ENCODE data around the gene NUB1. TPM values are rescaled to one million over a fixed set of nuclear protein-coding genes. Genes with fewer than 3 reads are reported as not detected.
A peak's percentile ranks its signal among the peaks of the same experiment; 100 is the strongest.

Gene NUB1
- total RNA-seq, 1 donor from 2014 or later: 36.5 TPM

- DNase-seq (no peak), ATAC-seq (peak; percentile 25)
- intact Hi-C loops (cut with micrococcal nuclease): no loop called here
These were observed 68.2 kb downstream of the NUB1 start, which contains the start of gene WDR86 for GRCh38 chr7:151409667-151410404. Gene WDR86 (minus strand): TSS chr7:151410038. CDS start chr7:151409589, 449 bp downstream.

GRCh38 chr7:151410405-151411390 is 69.1 kb downstream of the NUB1 start:
- ATAC-seq: peak; percentile 51
- DNase-seq: no peak
- intact Hi-C loops (cut with micrococcal nuclease): no loop called here

DNA sequence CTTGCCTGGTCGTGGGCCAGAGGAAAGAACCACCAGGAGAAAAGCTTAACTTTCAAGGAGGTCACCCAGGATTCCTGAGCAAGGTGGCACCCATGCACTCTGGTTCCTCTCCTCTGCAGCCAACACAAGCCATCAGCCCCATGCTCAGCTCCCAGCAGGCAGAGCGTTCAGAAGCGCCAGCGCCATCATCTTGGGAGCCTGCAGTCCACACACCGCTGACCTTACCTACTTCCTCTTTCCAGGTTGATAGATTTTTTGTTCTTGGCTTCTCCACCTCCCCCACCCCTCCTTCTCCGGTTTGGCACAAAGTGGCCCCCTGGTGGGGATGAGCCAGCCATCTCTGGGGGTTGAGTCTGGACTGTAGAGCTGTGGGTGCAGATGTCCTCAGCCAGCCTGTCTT is 69.9 kb downstream of the NUB1 start:
- intact Hi-C loops (cut with micrococcal nuclease): no loop called here
- DNase-seq (no peak), ATAC-seq (no peak)

GRCh38 chr7:151412318-151412717 is 70.7 kb downstream of the NUB1 start:
- DNase-seq: no peak

GRCh38 chr7:151413241-151413640 is 71.6 kb downstream of the NUB1 start:
- intact Hi-C loops (cut with micrococcal nuclease): no loop called here

More at GRCh38 chr7:151412318-151412717, 70.7 kb downstream of the NUB1 start:
- no peak for ATAC-seq
- intact Hi-C loops (cut with micrococcal nuclease): no loop called here

GRCh38 chr7:151415375-151416105 is 73.9 kb downstream of the NUB1 start:
- intact Hi-C loops (cut with micrococcal nuclease): no loop called here
- ATAC-seq (no peak), DNase-seq (no peak)

More at GRCh38 chr7:151413241-151413640, 71.6 kb downstream of the NUB1 start:
- no peak for DNase-seq
- no peak for ATAC-seq

DNA sequence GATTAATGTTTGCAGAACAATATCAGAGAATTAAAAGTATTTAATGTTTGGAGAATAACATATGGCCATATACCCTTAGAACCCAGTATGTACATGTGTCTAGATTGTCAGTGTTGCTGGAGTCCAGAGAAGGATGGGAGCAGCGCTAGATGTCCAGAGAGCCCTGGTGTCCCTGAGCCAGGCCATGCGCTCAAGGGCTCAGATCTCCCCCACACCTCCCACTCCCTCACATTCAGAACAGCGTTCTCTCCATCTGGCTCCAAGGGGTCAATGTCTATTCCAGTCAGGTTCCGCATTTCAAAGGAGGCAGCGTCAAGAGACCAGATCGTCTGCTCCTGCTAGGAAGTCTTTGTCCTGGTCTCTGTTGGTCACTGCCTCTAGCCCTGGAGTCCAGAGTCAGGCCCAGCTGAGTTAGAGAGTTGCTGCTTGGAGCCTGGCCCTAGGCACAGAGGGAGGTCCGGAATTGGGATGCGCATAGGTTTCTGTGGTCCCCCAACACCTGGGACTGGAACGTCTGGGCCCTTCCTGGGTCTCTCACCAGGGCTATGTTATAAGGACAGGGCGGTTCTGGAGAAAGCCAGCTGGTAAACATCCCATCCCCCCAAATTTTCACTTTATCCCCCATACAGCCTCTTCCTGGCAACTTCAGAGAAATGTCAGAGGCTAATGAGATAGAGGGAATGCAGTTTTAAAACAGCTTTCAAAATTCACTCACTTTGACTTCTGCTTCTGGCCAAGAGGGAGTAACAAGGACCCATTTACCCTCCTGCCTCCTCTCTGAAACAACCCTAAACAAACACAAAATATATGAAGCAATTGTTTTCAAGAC is 74.7 kb downstream of the NUB1 start:
- intact Hi-C loops (cut with micrococcal nuclease): no loop called here
- no peak for ATAC-seq

GRCh38 chr7:151416941-151417315 is 75.3 kb downstream of the NUB1 start:
- DNase-seq: no peak
- ATAC-seq: peak; percentile 30

More for the DNA sequence above, 74.7 kb downstream of the NUB1 start:
- DNase-seq: no peak

GRCh38 chr7:151420144-151420543 is 78.5 kb downstream of the NUB1 start:
- no peak for ATAC-seq
- intact Hi-C loops (cut with micrococcal nuclease): no loop called here

More at GRCh38 chr7:151416941-151417315, 75.3 kb downstream of the NUB1 start:
- intact Hi-C loops (cut with micrococcal nuclease): no loop called here

GRCh38 chr7:151422212-151422611 is 80.6 kb downstream of the NUB1 start:
- ATAC-seq (no peak), DNase-seq (no peak)
- intact Hi-C loops (cut with micrococcal nuclease): no loop called here

More at GRCh38 chr7:151420144-151420543, 78.5 kb downstream of the NUB1 start:
- no peak for DNase-seq

- no peak for ATAC-seq
- intact Hi-C loops (cut with micrococcal nuclease): no loop called here
These were observed 81.6 kb downstream of the NUB1 start for GRCh38 chr7:151423226-151423625.

GRCh38 chr7:151423936-151424335 is 82.3 kb downstream of the NUB1 start:
- DNase-seq (no peak), ATAC-seq (no peak)
- intact Hi-C loops (cut with micrococcal nuclease): no loop called here

More at GRCh38 chr7:151423226-151423625, 81.6 kb downstream of the NUB1 start:
- no peak for DNase-seq

DNA sequence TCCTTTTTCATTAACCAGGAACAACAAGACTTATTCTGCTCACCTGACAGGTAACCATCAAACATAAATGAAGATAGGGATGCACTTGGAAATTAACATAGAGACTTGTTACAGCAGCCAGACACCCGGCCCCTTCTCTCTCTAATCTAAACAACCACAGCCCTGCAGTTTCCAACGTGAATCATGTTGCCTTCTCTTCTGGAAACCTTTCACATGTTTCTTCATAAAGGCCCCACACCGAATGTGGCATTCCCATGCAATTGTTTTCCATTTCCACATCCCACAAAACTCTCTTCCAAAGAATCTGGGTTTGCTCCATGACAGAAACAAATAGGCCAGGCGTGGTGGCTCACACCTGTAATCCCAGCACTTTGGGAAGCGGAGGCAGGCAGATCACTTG is 83.2 kb downstream of the NUB1 start:
- intact Hi-C loops (cut with micrococcal nuclease): no loop called here
- DNase-seq (no peak), ATAC-seq (no peak)

- peak; percentile 77 for ATAC-seq
- intact Hi-C loops (cut with micrococcal nuclease): no loop called here
- no peak for DNase-seq
These were observed 84.2 kb downstream of the NUB1 start for GRCh38 chr7:151425670-151426440.

GRCh38 chr7:151426441-151426903 is 84.9 kb downstream of the NUB1 start:
- ATAC-seq: peak; percentile 71
- peak; percentile 79 for DNase-seq
- intact Hi-C loops (cut with micrococcal nuclease): no loop called here

DNA sequence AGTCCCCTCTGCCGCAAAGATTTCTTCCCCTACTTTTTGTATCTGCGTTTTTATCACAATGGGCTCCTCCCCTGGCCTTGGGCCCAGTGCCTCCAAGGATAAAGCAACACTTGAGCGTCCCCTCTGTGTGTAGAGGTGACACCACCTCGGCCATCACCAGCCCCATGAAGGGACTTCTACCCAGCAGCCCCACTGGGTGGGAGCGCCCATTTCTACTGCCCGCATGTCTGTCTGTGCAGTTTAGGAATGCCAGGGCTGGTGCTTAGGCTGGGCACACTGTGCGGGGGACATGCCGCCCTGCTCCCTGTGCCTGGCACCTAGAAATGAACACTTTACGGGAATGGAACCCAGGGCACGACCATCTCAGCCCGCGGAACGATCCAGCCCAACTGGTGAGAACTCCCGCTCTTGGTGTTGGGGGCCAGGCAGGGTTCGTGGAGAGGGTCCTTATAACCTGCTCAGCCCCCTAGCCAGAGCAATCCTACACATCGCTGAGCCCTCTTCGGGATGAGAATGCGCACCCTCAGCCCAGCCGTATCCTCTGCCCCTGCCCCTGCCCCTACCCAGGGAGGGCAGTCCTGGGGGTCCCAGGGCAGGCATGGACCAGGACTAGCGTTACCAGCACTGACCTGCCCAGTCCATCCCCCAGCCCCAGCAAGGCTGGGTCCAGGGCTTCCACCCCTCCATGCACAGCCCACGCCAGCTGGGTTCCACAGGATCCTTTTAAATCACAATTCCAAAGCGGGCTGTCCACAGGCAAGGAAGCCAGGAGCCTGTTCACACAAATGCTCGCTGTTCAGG is 85.5 kb downstream of the NUB1 start:
- ATAC-seq (no peak), DNase-seq (no peak)
- intact Hi-C loops (cut with micrococcal nuclease): no loop called here
